Left cardiac atrium (tissue), 4 donors: ENCODE results near the gene SRGAP2C. TPM values are rescaled to one million over a fixed set of nuclear protein-coding genes. Genes with fewer than 3 reads are reported as not detected.
A peak's percentile ranks its signal among the peaks of the same experiment; 100 is the strongest.
"Not testable (repeated sequence)": the region's sequence is repeated elsewhere in the genome, so short reads cannot be mapped to it uniquely, and the experiment has no call there.

ENCODE experiments used
- ATAC-seq, 2 donors: fragments of 200-7000 bp; cut with Tn5 transposase; one replicate each; pipeline ENCODE4 v1.9.1; 2020; ENCODE audit warnings: mild to moderate bottlenecking in 2 of 2, moderate library complexity in 2 of 2
- DNase-seq: peaks from one replicate; pipeline ENCODE4 v3.0.0-alpha.2; 2020
- intact Hi-C, 2 donors: fragments of 100-400 bp; cut with DNase I; formaldehyde crosslinking; loops; one replicate each; pipeline versions ENCODE4 v1.14.1 to v1.15.1; 2022 to 2023
- total RNA-seq, 2 donors: library from RNA; stranded (reverse); fragmentation: NEBNext Ultra II Directional; extraction: Animal tissue kit (Norgen Biotek cat#: 25700); gene quantifications; one replicate each; pipeline ENCODE4 v1.2.1, GENCODE V29; 2021
- donor health status: DM: no; HTN: yes; CAD: no.
- donor health status: DM: no; HTN: yes; CAD: no; lungs with severe emphysema.
- donor health status: DM: yes; HTN: yes; CAD: no.
- donor health status: Dilated cardiomyopathy.

SRGAP2C gene
- total RNA-seq, 2 donors from 2014 or later = 16.9 to 21.8 TPM

DNA sequence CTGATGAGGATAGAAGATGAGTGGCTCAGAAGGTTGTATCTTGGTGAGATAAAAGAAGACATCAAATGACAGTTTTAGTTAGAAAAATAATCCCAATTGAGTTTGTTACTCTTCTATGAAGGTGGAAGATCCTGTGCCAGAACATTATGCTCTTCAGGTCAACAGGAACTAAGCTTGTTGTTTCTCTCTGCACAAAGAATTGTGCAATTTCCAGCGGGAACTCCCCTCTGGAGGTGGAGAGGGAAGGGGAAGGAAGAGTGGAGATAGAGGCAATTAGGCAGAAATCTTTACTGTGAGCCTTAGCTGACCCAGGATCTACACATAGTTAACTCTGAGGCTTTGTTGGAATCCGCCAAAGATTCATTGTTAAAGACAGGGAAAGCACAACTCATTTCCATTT, 77.4 kb downstream of the SRGAP2C start:
- peak in 1 of 2 donors; percentile 63 for ATAC-seq
- DNase-seq, intact Hi-C loops: not testable (repeated sequence)

DNA sequence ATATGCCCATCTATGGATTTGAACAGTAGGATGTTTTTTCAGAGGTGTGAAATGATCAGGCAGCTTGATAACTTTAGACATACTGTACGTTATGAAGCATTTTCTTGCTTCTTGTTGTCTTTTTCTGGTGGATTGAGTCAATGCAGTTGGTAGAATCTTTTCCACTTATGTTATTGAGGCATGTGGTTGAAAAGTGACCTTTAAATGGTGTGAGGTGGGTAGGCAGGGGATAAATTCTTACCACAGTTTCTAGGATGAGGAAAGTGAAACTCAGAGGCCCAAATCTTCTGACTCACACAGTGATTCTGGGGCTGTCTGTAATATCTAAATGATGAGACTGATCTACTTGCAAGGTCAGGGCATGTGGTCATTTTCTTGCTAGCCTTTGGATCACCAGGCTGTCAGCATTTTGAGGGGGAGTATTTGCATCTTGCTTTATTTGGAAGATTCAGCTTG, 79.0 kb downstream of the SRGAP2C start:
- peak; percentile 50 to 92 for ATAC-seq
- intact Hi-C loops, DNase-seq: not testable (repeated sequence)

DNA sequence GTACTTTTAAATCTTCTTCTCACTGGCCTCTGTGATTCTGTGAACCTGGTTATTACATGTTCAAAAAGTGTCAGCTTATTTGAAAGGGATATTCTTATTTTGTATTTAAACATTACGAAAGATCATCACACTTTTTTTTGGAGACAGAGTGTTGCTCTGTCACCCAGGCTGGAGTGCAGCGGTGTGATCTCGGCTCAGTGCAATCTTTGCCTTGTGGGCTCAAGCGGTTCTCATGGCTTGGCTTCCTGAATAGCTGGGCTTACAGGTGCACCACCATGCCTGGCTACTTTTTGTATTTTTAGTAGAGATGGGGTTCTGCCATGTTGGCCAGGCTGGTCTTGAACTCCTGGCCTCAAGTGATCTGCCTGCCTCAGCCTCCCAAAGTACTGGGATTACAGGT, 82.3 kb downstream of the SRGAP2C start:
- DNase-seq, intact Hi-C loops: not testable (repeated sequence)

GRCh38 chr1:121269309-121269708, 84.5 kb downstream of the SRGAP2C start:
- ATAC-seq, intact Hi-C loops, DNase-seq: not testable (repeated sequence)

More for the DNA sequence above, 82.3 kb downstream of the SRGAP2C start:
- not testable (repeated sequence) for ATAC-seq

- ATAC-seq = peak; percentile 61 to 69
- intact Hi-C loops, DNase-seq: not testable (repeated sequence)
These were observed 85.2 kb downstream of the SRGAP2C start for GRCh38 chr1:121269973-121270372.

- ATAC-seq = peak; percentile 57 to 68
- DNase-seq, intact Hi-C loops: not testable (repeated sequence)
These were observed 86.5 kb downstream of the SRGAP2C start for GRCh38 chr1:121271143-121271715.

- DNase-seq, intact Hi-C loops: not testable (repeated sequence)
These were observed 90.7 kb downstream of the SRGAP2C start for GRCh38 chr1:121275435-121275834.

DNA sequence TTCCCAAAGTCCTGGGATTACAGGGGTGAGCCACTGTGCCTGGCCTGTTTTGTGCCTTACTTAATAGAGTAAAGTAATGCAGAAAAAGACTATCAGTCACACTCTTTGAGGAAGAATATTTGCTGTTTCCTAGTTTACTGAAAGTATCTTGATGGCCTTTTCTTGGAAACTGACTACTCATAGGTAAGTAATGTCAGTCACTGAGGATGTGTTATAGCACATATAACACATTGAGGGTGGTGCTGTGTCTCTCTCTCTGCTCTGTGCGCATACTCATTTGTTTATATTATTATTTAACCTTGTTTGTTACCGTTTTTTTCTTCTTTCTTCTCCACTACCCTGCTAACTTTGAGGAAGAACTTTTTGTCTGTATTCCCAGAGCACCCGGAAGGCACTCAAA, 93.4 kb downstream of the SRGAP2C start:
- ATAC-seq, DNase-seq, intact Hi-C loops: not testable (repeated sequence)

More at GRCh38 chr1:121275435-121275834, 90.7 kb downstream of the SRGAP2C start:
- ATAC-seq = not testable (repeated sequence)

DNA sequence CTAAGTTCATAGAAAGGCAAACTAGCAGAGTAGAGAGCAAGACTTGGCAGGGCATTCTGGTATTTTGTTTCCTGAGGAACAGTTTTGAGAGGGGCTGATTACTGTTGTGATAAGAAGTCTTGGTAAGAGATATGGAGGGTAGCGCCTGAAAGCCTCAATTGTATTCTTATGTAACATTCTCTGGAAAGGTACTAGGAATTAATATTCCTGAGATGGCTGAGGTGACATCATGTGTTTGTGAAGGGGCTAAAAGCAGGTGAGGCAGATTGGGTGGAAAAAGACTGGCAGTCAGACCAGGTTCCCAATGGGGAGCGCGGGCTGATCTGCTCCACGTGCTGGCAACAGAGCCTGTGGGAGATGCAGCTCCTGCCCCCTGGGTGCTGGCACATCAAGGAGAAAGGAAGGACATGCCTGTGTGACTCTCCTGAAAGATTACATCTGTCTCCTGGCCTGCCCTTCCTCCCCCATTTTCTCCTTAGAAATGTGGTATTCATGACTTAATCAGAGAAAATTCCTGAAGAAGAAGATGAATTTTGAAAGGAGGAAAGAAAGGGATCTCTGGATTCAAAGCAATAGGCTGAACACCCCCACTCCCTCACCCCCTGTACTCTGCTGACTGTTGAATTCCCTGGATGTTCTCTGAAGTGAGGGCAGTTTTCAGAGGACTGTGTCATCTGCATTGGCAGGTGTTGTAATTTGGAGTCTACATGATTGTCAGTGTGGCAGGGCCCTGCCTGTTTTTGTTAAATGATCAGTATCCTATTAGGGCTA, 94.2 kb downstream of the SRGAP2C start:
- peak; percentile 28 to 45 for ATAC-seq
- intact Hi-C loops, DNase-seq: not testable (repeated sequence)

DNA sequence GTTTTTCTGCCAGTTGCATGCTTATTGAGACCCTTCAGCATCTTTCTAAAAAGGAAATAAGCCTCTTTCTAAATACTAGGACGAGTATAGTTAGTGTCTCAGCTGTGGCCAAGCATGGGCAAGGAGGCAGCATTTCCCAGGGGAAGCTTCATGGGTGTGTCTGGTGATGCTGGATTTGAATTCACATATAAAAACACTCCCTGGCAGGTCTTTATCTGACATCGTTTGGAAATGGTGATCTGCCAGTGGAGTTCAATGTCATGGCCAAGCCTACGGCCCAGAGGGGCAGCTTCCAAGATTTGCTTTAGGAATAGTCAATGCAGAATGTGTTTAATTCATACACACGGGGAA, 94.7 kb downstream of the SRGAP2C start:
- ATAC-seq = peak in 1 of 2 donors; percentile 31
- intact Hi-C loops, DNase-seq: not testable (repeated sequence)

DNA sequence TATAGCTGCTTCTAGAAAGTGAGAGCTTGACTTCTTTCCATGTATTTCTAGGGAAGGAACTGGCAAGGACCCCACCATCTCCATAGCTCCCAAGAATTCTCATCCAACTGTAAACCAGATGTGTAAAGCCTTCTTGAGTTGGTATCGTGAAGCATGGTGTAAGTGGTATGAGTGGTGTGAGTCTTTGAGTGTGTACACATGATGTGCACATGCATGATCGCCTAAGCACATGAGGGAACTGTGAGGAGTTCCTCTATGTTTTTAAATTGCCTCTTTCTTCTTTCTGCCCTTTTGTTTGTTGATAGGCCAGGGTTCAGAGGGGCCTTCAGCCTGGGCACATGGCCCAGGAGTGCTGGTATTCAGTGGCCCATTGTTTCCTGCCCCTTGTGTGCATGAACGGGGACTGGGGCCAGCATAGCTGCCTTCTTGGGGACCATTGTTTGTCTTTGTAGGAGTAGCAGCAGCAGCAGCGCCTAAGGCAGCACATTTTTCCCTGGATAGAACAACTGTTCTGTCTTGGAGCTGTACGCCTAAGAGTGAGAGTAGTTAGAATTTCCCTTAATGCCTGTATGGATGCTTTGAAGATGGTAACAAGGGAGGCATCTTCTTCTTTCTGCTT, 96.0 kb downstream of the SRGAP2C start:
- DNase-seq, intact Hi-C loops: not testable (repeated sequence)
- ATAC-seq = peak in 1 of 2 donors; percentile 36

GRCh38 chr1:121281480-121281879, 96.7 kb downstream of the SRGAP2C start:
- DNase-seq, intact Hi-C loops: not testable (repeated sequence)
- peak in 1 of 2 donors; percentile 10 for ATAC-seq

DNA sequence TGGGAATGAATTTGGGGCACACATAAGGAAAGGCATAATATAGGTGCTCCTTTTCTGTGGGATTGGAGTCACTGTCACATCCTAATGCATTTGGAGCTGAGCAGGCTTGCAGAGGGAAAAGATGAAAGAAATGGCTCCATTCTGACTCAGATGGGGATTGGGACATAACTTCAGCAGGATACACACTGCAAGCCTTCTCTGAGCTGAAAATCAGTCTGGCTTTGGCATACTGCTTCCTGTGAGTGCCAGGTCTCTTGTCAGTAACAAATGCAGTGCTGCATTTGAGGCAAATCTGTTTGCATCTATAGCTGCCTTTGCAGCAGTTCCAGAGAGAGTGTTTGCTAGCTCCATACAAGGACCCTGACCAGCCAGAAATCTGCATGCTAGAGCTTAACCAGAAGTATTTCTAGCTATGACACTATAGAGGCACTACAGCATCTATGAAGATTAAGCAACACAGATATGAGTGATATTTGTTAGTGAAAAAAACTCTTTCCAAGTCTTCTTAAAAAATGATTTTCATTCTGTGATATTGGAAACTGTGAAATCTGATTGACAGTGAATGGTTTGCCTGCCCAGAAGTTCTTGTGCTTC, 98.9 kb downstream of the SRGAP2C start:
- ATAC-seq = peak in 1 of 2 donors; percentile 49

GRCh38 chr1:121292590-121292989, 107.8 kb downstream of the SRGAP2C start:
- DNase-seq, ATAC-seq, intact Hi-C loops: not testable (repeated sequence)

More for the DNA sequence above, 98.9 kb downstream of the SRGAP2C start:
- DNase-seq, intact Hi-C loops: not testable (repeated sequence)

DNA sequence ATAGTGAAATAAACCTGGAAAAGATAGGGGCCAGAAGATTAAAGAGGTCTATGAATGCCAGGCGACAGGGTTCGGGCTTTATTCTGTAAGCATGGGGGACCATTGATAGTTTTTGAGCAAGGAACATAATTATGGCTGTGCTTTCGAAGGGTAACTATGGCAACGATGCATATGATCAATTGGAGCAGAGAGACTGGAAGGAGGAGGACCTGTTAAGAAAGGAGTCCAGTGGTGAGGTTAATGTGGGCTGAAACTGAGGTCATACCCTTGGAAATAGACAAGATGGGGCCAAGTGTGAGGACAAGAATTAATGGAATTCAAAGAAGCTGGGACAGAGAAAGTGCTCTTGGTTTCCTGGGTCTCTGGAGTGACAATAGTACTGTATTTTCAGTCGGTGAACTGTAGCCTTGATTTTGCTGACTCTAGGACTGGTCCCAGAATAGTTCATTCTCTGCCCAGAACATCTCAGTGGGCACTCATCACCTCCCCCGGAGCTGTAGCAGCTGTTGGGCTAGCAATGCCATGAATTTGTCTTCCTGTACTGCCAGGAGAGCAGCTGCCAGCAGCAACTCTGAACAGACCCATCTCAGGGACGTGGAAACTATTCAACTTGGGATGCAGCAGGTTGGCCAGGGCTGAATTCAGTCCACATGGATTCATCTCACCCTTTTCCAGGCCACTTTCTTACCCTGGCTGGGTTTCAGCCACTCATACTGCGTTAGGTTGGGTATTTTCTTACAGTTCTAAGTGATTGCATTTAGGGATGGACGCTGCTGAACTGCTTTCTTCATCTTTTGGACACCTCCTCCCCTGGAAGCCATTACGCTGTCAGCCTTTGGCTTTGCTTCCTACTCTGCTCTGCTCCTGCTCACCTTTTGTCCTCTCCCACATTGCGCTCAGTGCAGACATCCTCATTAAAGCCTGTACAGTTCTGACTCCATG, 108.8 kb downstream of the SRGAP2C start:
- intact Hi-C loops, DNase-seq: not testable (repeated sequence)
- peak; percentile 91 to 98 for ATAC-seq

GRCh38 chr1:121294205-121294570, 109.4 kb downstream of the SRGAP2C start:
- ATAC-seq, DNase-seq, intact Hi-C loops: not testable (repeated sequence)

- intact Hi-C loops, DNase-seq: not testable (repeated sequence)
- ATAC-seq = peak in 1 of 2 donors; percentile 55
These were observed 111.8 kb downstream of the SRGAP2C start for GRCh38 chr1:121296563-121296962.

- intact Hi-C loops, DNase-seq, ATAC-seq: not testable (repeated sequence)
These were observed 113.8 kb downstream of the SRGAP2C start for GRCh38 chr1:121298529-121298928.
